Gastroesophageal sphincter (tissue), 3 donors: ENCODE measurements around the gene SDK1.

Experiments
- CTCF ChIP-seq, 4 experiments: fragments of 200-600 bp in 2 of 4; fragments of 450-650 bp in 2 of 4; sonication (generic) in 1 of 4; IDR thresholded peaks; one replicate each; pipeline ENCODE4 v1.5.1; 2017 to 2019; ENCODE audit warnings: antibody characterized with exemption in 4 of 4, mild to moderate bottlenecking in 2 of 4, moderate library complexity in 2 of 4
- EP300 ChIP-seq: sonication (generic); formaldehyde crosslinking; IDR thresholded peaks from one replicate; pipeline ENCODE4 v1.6.1; 2017; ENCODE audit warnings: antibody characterized with exemption, mild to moderate bottlenecking
- POLR2A ChIP-seq, 2 donors: fragments of 450-650 bp; IDR thresholded peaks; one replicate each; pipeline ENCODE4 v1.6.1; 2017; ENCODE audit warnings: antibody characterized with exemption in 2 of 2, mild to moderate bottlenecking in 2 of 2, moderate library complexity in 1 of 2
- POLR2AphosphoS5 ChIP-seq: sonication (generic); formaldehyde crosslinking; IDR thresholded peaks from one replicate; pipeline ENCODE4 v1.6.1; 2017; ENCODE audit warnings: antibody characterized with exemption

DNA sequence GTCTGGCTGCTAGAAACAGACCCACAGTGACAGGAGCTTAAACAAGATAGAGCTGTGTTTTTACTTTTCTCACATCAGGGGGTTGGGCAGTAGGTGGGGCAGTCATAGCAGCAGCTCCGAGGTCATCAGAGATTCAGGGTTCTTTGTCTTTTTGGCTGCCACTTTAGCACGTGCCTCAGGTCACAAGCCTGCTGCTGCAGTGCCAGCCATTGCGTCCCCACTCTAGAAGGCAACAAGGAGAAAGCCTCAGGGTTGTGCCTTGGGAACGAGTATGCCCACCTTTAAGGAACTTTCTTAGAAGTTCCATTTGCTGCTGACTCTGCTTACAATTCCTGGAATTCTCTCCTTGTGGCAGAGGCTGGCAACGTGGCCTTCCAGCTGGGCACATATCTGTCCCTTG is 720.4 kb downstream of the SDK1 start:
- no peak for TF ChIP-seq CTCF (IDR thresholded peaks at IDR 0.05)
- TF ChIP-seq EP300, result no peak
- TF ChIP-seq POLR2AphosphoS5, result no peak
- no peak for TF ChIP-seq POLR2A (IDR thresholded peaks at IDR 0.05)
